ENCODE results near the gene GABRB2. TPM values are rescaled to one million over a fixed set of nuclear protein-coding genes. Genes with fewer than 3 reads are reported as not detected.

Gene GABRB2
- polyA plus RNA-seq, 2 of the 4 experiments (the other 2 are of a cell fraction): not detected

- FAIRE-seq (no peak), ATAC-seq (no peak), DNase-seq (ENCODE audit: low read depth in 1 of 2, low spot score in 1 of 2) (no peak)
- TF ChIP-seq TP53 (CRISPR knock-in tag; IDR thresholded peaks at IDR 0.05) (no peak), MAFK (IDR thresholded peaks at IDR 0.05; ENCODE audit: partially characterized antibody) (no peak), POLR2A (IDR thresholded peaks at IDR 0.05; ENCODE audit: low read length) (no peak), BHLHE40 (IDR thresholded peaks at IDR 0.05; ENCODE audit: low read depth, low read length) (no peak), REST (IDR thresholded peaks at IDR 0.05) (no peak), FOSB (CRISPR knock-in tag; IDR thresholded peaks at IDR 0.05) (no peak), CBX2 (IDR thresholded peaks at IDR 0.05; ENCODE audit: borderline replicate concordance, low read depth) (no peak), HES2 (IDR thresholded peaks at IDR 0.05) (no peak), RCOR1 (IDR thresholded peaks at IDR 0.05; ENCODE audit: low read depth, low read length) (no peak)
- ChIA-PET CTCF (no interaction called here), POLR2A (no interaction called here)
- no peak overlapping the region for H3K4me2 ChIP-seq
- no peaks in the 10 kb centered on the region for H3K9me3 ChIP-seq
- no peak overlapping the region for H3K27ac ChIP-seq
- H3K4me1 ChIP-seq: no peaks in the 10 kb centered on the region
- no peak overlapping the region for H3K4me3 ChIP-seq
- WGBS (ENCODE audit: missing lambda C conversion rate): 5% methylated on average over 1 of the region's 1 CpG
Measured at GRCh38 chr5:161431963-161432362, 114.6 kb downstream of the GABRB2 start.

- no peak for FAIRE-seq
- Histone ChIP-seq H3K4me3 (no peak overlapping the region), H3K27ac (no peak overlapping the region), H3K9me3 (no peaks in the 10 kb centered on the region), H3K4me2 (no peak overlapping the region), H3K4me1 (no peaks in the 10 kb centered on the region)
- ChIA-PET POLR2A (no interaction called here), CTCF (no interaction called here)
- no peak for DNase-seq (ENCODE audit: low read depth in 1 of 2, low spot score in 1 of 2)
- no peak for TF ChIP-seq ATOH8 (CRISPR knock-in tag; IDR thresholded peaks at IDR 0.05; ENCODE audit: low read depth)
- TF ChIP-seq FOSL2 (IDR thresholded peaks at IDR 0.05): no peak
- TF ChIP-seq FOSL2 (CRISPR knock-in tag; IDR thresholded peaks at IDR 0.05): no peak
- no peak for TF ChIP-seq CHD4 (IDR thresholded peaks at IDR 0.05; ENCODE audit: borderline replicate concordance)
- no peak for TF ChIP-seq FOSB (CRISPR knock-in tag; IDR thresholded peaks at IDR 0.05)
- no peak for TF ChIP-seq HEYL (CRISPR knock-in tag; IDR thresholded peaks at IDR 0.05)
- no peak for TF ChIP-seq MAZ (IDR thresholded peaks at IDR 0.05; ENCODE audit: borderline replicate concordance, low read depth, low read length)
- no peak for TF ChIP-seq CTCF (IDR thresholded peaks at IDR 0.05)
- no peak for TF ChIP-seq JUNB (IDR thresholded peaks at IDR 0.05)
- no peak for TF ChIP-seq CBX8 (IDR thresholded peaks at IDR 0.05)
- TF ChIP-seq RARB (CRISPR knock-in tag; IDR thresholded peaks at IDR 0.05): no peak
- no peak for TF ChIP-seq SREBF2 (IDR thresholded peaks at IDR 0.05)
- TF ChIP-seq REST (IDR thresholded peaks at IDR 0.05): no peak
- TF ChIP-seq GATA3 (IDR thresholded peaks at IDR 0.05; ENCODE audit: borderline replicate concordance): no peak
- TF ChIP-seq MAX (IDR thresholded peaks at IDR 0.05): no peak
- no peak for TF ChIP-seq EHF (CRISPR knock-in tag; IDR thresholded peaks at IDR 0.05)
- TF ChIP-seq HOXB5 (CRISPR knock-in tag; IDR thresholded peaks at IDR 0.05): no peak
- no peak for TF ChIP-seq KDM1A (IDR thresholded peaks at IDR 0.05; ENCODE audit: low read depth)
- ATAC-seq: no peak
- WGBS (ENCODE audit: missing lambda C conversion rate): 7% methylated on average over 4 of the region's 4 CpGs
Measured at GRCh38 chr5:161421067-161421466, 125.5 kb downstream of the GABRB2 start.
